ENCODE data around the gene DCC. TPM values are rescaled to one million over a fixed set of nuclear protein-coding genes. Genes with fewer than 3 reads are reported as not detected.

DCC gene
- polyA plus RNA-seq, 1 experiment = 0.15 TPM

- no peak for DNase-seq (ENCODE audit: low read depth)
- Histone ChIP-seq H3K36me3 (ENCODE audit: control insufficient read depth, insufficient read depth, low read length) (no peaks in the 10 kb centered on the region), H3K4me3 (ENCODE audit: low read depth, low read length) (no peak overlapping the region), H3K27me3 (ENCODE audit: control insufficient read depth, insufficient read depth, low read length) (no peaks in the 10 kb centered on the region)
- POLR2A ChIA-PET = no interaction called here
- TF ChIP-seq CTCF (IDR thresholded peaks at IDR 0.05; ENCODE audit: insufficient read depth, low read depth, low read length) = no peak
- CTCF ChIA-PET = no interaction called here
Observed at GRCh38 chr18:52452427-52452826, 112.4 kb downstream of the DCC start.

GRCh38 chr18:52459890-52460289 is 119.9 kb downstream of the DCC start:
- Histone ChIP-seq H3K36me3 (ENCODE audit: control insufficient read depth, insufficient read depth, low read length) (no peaks in the 10 kb centered on the region), H3K27me3 (ENCODE audit: control insufficient read depth, insufficient read depth, low read length) (no peaks in the 10 kb centered on the region), H3K4me3 (ENCODE audit: low read depth, low read length) (no peak overlapping the region)
- TF ChIP-seq CTCF (IDR thresholded peaks at IDR 0.05; ENCODE audit: insufficient read depth, low read depth, low read length) = no peak
- no peak for DNase-seq (ENCODE audit: low read depth)
- CTCF ChIA-PET = no interaction called here
- POLR2A ChIA-PET = no interaction called here

- H3K4me3 ChIP-seq (ENCODE audit: low read depth, low read length) = no peak overlapping the region
- TF ChIP-seq CTCF (IDR thresholded peaks at IDR 0.05; ENCODE audit: insufficient read depth, low read depth, low read length) = no peak
- POLR2A ChIA-PET = no interaction called here
- H3K27me3 ChIP-seq (ENCODE audit: control insufficient read depth, insufficient read depth, low read length) = no peaks in the 10 kb centered on the region
- no peak for DNase-seq (ENCODE audit: low read depth)
- no peaks in the 10 kb centered on the region for H3K36me3 ChIP-seq (ENCODE audit: control insufficient read depth, insufficient read depth, low read length)
- CTCF ChIA-PET = interaction anchor here (0.6 kb wide), 1 partner anchor 407 kb away, joined by 3 read pairs; no protein-coding TSS in a partner anchor
Observed at GRCh38 chr18:52462853-52463252, 122.9 kb downstream of the DCC start.

- TF ChIP-seq CTCF (IDR thresholded peaks at IDR 0.05; ENCODE audit: insufficient read depth, low read depth, low read length) = no peak
- Histone ChIP-seq H3K27me3 (ENCODE audit: control insufficient read depth, insufficient read depth, low read length) (no peaks in the 10 kb centered on the region), H3K36me3 (ENCODE audit: control insufficient read depth, insufficient read depth, low read length) (no peaks in the 10 kb centered on the region), H3K4me3 (ENCODE audit: low read depth, low read length) (no peak overlapping the region)
- CTCF ChIA-PET = no interaction called here
- no peak for DNase-seq (ENCODE audit: low read depth)
- POLR2A ChIA-PET = no interaction called here
Observed at GRCh38 chr18:52465391-52465790, 125.4 kb downstream of the DCC start.

GRCh38 chr18:52468496-52468895 is 128.5 kb downstream of the DCC start:
- POLR2A ChIA-PET = no interaction called here
- Histone ChIP-seq H3K36me3 (ENCODE audit: control insufficient read depth, insufficient read depth, low read length) (no peaks in the 10 kb centered on the region), H3K4me3 (ENCODE audit: low read depth, low read length) (no peak overlapping the region), H3K27me3 (ENCODE audit: control insufficient read depth, insufficient read depth, low read length) (no peaks in the 10 kb centered on the region)
- CTCF ChIA-PET = no interaction called here
- TF ChIP-seq CTCF (IDR thresholded peaks at IDR 0.05; ENCODE audit: insufficient read depth, low read depth, low read length) = no peak
- DNase-seq (ENCODE audit: low read depth) = no peak
